Left forelimb (tissue), 1 donor: ENCODE results near the gene TPGS1.

Experiments used
- DNase-seq: peaks from one replicate; pipeline ENCODE4 v3.0.0-alpha.2; 2018; ENCODE audit warnings: low spot score

Gene TPGS1

DNA sequence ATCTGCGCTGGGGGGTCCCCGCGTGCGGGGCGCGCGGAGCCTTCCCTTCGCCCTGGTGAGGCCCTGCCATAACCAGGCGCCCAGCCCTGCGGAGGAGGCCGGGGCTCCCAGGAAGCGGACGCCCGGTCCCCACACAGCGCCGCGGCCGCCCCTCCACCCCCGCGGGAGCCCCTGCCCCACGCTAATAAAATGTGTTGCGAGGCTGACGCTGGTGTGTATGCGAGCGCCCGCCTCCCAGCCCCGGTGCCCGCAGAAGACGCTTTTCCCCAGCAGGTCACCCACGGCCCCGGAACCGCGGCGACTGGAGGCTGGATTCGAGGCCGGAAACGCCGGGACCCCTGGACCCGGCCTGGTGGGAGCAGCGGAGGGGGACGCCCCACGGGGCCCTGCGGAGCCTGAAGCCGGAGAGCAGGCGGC, 12.2 kb downstream of the TPGS1 start:
- DNase-seq: no peak

DNA sequence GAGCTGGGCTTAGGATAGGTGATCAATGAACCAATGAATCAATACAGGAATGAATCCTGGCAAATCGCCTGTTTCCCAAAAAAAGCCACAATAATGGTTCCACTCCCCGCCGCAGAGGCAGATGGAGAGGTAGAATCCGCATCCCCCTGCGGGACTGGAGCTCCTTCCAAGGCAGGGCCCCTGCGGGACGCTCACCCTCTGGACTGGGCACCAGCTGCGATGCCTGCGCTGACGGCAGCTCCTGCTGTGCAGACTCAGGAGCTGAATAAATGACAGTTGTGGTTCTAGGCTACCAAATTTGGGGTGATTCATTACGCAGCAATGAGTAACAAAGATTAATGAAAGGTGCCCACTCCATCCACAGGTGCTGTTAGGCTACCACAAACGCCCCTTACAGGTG, 15.4 kb downstream of the TPGS1 start:
- no peak for DNase-seq

DNA sequence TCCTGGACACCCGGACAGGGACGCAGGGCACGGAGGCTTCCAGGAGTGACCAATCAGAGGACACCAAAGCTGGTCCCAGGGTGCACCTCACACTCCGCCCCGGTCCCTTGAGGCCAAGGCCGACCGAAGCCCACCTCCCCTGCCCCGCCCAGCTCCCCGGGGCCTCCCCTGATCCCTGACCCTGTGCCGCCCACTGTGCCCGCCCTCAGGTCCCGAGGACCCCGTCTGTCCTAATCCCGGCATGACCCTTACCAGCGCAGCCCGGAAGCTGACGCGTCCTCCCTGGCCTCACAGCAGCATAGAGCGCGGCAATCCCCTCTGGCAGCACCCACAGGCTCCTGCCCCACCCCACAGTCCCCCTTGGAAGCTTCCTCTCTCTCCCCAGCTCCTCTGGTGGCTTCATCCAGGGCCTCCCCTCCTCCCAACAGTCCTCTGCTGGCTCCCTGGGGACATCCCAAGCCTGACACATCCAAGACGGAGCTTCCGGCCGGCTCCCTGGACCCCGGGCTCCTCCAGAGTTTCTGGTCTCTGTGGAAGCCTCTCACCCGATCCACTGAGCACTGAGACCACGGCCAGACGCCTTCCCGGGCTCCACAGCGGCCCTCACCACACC, 16.9 kb downstream of the TPGS1 start:
- DNase-seq: peak; percentile 67

DNA sequence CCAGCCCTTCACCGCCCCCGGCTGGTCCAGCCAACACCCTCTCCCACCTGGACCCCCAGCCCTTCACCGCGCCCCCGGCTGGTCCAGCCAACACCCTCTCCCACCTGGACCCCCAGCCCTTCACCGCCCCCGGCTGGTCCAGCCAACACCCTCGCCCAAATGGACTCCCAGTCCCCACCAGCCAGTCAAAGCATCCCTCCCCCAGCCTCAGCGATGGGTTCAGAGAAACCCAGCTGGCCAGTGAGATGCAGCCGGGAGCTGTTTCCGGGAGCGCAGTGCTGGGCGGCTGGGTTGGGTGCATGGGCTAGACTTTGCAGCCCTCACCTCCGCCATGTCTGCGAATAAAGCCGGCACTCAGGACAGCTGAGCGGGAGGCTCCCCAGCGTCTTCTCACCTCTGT, 17.7 kb downstream of the TPGS1 start:
- DNase-seq: no peak

DNA sequence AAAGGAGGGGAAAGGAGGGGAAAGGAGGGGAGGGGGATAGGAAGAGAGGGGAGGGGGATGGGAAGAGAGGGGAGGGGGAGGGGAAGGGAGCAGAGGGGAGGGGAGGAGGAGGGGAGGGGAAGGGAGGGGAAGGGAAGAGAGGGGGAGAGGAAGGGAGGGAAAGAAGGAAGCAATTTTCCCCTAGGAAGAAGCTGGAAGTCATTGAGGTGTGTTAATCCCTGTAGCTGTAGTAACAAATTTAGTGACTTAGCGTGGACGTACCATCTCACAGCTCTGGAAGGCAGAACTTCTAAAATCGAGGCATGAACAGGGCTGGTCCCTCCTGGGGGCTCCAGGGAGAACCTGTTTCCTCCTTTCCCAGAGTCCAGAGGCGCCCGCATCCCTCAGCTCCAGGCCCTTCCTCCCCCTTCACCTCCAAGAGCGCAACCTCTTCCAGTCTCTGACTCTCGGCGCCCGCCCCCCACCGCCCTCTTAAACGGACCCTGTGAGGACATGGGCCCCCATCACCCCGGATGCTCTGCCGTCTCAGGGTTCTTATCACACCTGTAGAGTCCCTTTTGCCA, 18.6 kb downstream of the TPGS1 start:
- DNase-seq: no peak

DNA sequence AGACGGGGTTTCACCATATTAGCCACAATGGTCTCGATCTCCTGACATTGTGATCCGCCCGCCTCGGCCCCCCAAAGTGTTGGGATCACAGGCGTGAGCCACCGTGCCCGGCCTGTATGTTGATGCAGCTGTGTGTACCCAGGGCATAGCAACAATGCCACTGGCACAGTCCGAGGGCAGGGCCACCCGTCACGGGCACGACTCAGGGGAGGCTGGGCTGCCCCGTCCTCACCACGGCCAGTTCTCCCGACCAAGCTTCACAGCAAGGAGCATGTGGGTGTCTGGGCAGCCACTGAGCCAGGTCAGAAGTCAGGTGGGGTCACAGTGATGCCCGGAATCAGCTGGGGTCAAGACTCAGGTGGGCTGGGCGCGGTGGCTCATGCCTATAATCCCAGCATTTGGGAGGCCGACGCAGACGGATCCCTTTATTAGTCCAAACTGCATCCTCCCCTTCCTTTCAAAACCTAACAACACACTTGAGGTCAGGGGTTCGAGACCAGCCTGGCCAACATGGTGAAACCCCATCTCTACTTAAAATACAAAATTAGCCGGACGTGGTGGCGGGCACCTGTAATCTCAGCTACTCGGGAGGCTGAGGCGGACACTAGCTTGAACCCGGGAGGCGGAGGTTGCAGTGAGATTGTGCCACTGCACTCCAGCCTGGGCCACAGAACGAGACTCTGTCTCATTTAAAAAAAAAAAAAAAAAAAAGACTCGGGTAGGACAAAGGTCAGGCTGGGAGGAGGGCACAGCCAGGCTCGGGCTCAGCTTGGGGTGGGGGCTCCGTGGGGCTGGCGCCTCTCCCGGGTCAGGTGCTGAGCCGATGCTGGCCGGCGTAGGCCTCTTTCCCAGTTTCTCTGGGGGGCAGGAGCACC, 23.1 kb downstream of the TPGS1 start:
- no peak for DNase-seq

DNA sequence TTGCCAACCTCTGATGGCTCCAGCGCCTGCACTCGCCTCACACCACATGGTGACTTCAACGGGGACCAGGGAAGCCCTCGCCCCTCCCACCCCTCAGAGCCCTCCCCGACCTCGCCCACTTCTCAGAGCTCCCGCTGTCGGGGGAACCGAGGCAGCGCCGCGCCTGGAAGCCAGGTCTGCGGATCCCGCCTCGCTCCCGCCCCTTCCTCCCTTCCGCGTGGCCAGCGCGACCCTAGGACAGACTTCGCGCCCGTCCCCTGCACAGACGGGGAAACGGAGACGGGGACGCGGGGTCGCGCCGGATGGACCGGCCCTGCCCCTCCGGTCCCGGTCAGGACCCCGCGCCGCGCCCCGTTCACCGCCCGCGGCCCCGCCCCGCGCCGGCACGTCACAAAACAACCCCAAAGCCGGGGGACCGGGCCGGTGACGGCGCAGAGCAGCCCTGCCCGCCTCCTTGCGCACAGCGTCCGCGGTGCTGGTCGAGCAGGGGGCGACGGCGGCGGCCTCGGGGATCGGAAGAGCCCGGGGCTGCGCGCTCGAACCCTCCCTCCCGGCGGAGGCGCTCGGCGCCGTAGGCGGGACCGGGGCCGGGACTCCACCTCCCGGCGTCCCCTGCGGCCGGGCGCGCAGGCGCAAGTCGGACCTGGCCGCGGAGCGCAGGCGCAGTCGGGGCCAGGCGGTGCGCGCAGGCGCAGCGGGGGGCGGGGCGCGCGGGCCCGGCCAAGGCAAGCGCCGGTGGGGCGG, 23.9 kb downstream of the TPGS1 start:
- peak; percentile 94 for DNase-seq

DNA sequence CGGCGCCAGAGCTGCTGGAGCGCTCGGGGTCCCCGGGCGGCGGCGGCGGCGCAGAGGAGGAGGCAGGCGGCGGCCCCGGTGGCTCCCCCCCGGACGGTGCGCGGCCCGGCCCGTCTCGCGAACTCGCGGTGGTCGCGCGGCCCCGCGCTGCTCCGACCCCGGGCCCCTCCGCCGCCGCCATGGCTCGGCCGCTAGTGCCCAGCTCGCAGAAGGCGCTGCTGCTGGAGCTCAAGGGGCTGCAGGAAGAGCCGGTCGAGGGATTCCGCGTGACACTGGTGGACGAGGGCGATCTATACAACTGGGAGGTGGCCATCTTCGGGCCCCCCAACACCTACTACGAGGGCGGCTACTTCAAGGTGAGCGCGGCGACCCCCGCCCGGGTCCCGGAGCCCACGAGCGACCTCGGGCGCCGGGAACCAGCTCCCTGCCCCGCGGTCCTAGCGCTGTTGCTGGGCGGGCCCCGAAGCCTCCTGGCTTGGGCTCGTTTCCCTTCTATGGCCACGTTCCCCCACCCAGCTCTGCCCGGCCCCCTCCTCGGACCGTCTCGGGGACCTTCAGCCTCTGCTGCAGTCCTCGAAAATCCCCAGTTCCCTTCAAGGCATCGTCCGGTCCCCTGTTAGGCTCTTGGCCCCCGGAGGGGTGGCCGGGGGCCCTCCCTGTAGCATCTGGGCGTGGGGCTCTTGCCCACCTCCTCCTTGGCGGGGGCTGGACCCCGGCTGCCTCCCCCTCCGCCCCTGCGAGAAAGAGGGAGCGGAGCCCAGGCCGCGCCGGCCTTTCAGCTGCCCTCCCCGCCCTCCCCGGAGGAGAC, 24.7 kb downstream of the TPGS1 start, which contains the start of gene CDC34:
CDC34 (plus strand) TSS at position 8 of the 808 bp plus-strand sequence; CDS start at position 180, 172 bp downstream.
- no peak for DNase-seq

DNA sequence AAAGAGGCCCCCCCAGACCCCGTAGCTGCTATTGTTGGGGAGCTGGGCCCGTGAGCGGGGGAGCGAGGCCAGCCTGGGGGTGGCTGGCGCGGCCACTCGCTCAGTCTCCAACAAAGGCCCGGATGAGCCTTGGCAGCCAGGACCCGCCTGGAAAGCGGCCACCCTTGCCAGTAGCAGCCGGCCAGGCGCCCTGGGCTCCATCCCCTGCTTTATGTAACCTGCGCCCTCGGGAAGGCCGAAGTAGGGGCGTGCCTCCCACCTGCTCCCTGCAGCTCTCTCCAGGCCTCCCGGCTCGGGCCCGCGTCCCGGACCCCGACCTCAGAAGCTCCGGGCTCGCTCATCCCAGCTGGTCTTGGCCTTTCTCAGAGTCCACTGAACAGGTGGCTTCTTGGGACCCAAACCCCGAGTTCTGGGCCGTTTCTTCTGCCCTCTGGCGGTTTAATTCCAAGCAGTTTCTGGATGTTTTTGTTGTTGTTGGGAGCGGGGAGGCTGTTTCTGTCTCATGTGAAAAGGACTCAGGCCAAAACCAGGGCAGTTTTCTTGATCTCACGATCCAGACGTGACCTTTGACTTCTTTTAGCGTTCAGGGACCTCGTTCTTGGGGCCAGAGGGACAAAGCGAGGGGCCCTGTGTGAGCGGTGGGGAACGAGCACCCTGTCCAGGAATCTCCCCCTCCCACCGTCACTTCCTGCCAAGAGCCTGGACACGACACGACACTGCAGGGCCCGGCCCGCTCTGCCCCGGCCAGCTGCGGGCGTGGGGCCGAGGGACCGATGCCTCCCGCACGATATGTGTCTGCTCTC, 25.5 kb downstream of the TPGS1 start:
- DNase-seq: peak; percentile 82

DNA sequence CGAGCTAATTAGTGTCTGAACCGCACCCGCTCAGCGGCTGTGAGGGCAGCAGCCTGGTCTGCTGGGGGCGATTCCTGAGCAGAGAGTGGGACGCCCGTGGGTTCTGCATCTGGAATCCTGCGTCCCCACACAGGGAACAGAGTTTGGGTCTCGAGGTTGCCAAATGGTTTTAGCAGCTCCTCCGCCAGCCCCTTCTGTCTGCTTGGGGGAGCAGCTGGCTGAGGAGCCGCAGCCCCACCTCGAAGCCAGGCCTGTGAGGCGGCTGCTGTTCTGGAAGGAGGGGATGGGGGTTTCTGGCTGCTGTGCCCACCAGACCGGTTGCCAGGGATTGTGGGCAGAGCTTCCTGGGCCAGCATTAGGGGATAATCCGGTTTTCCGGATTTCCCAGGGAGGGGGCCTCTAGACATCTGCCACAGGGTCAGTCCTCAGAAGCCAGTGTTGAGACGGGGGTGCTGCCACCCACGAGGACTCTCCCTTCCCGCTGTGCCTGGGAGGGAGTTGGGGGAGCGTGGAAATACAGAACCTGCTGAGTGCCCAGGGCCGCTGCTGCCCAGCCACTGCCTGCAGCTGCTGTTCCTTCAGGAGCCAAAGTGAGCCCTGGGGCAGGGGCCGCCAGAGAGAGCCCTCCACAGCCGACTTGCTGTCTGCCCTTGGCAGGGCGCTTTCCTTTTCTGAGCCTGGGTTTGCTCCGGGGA, 26.2 kb downstream of the TPGS1 start:
- no peak for DNase-seq

DNA sequence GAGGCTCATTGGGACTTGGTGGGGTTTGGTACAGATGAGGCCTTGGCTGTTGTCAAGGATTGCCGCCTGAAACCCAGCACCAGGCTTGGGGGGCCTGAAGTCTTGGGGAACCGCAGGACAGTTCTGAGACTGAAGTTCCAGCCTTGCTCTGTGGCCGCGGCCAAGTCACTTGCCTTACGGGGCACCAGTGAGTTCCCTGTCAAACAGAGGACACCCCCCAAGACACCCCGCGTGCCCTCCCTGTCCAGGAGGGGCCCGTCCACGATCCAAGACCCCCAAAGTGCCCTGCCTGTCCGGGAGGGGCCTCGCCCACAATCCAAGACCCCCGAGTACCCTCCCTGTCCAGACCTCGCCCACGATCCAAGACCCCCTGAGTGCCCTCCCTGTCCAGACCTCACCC, 26.8 kb downstream of the TPGS1 start:
- DNase-seq: no peak

DNA sequence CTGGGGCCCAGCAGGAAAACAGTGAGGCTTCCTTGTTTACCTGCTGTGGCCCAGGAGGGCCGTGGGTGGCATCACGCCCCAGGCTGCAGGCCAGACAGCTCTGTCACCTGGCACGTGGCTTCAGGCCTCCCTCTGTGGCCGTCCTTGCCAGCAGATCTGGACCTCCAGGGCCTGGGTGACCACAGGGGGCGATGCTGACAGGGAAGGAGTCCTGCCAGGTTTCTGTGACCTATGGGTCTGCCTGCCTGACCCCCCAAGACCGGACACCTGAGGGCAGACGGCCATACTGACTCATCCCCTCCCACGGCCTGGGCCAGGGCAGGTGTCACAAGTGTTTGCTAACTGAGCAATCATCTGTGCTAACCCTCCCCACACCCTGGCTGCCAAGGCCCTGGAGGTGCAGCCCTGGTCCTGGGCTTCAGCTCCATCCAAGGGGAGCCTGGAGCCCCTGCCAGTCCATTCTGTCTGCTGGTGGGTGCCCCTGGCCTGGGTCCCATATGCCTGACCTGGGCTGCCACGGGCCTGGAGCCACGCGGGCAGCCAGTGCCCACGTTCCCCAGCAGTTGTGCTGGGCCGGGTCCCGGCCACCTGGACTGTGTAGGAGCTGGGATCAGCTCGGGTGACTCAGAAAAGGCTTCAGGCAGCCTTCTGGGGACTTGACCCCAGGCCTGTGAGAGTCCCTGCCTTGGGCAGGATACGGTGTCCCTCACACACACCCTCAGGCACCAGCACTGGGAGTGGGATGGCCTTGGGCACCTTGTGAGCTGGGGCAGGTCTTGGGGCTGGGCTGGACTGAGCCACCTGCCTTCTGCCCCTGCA, 27.9 kb downstream of the TPGS1 start:
- no peak for DNase-seq

DNA sequence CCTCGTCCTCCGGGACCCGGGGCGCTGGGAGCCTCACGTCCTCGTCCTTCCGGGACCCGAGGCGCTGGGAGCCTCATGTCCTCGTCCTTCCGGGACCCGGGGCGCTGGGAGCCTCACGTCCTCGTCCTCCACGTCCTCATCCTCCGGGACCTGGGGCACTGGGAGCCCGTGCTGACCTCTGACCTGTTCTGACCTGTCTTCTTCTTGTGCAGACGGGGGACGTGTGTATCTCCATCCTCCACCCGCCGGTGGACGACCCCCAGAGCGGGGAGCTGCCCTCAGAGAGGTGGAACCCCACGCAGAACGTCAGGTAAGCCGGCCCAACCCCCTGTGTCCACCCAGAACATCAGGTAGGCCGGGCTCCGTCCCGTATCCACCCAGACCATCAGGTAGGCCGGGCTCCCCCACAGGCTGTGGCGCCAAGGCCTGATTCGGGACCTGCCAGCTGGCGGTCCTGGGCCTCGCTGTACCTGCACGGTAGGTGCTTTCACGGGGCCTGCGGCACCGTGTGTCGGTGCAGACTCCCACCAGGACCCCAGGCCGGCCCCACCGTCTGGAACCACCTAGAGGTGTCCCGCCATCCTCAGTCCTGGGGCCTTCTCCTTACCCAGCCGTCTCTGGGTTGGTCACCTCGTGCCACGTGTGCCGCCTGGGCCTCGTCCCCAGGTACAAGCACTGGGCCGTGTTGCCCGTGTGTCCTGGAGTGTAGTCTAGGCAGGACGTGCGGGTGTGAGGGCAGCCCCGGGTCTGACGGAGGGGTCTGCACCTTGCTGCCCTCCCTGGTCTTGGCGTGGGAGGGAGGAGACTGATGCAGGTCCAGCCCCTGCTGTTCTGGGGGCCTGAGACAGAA, 29.0 kb downstream of the TPGS1 start:
- DNase-seq: no peak

DNA sequence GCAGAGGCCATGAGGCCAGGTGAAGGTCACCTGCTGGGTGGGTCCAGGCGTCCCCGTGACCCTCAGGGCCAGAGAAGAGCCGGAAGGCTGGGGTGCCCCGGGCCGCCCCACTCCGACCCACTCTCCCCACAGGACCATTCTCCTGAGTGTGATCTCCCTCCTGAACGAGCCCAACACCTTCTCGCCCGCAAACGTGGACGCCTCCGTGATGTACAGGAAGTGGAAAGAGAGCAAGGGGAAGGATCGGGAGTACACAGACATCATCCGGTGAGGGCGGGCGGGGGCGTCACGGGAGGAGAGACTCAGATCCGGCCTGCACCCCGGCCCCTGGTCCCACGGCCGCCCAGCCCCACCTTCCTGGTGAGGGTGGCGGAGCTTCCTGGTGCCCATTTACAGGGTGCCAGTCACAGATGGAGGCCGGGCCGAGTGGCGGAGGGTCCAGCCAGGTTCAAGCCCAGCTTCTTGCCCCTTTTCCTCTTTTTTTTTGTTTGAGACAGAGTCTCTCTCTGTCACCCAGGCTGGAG, 29.6 kb downstream of the TPGS1 start:
- no peak for DNase-seq

DNA sequence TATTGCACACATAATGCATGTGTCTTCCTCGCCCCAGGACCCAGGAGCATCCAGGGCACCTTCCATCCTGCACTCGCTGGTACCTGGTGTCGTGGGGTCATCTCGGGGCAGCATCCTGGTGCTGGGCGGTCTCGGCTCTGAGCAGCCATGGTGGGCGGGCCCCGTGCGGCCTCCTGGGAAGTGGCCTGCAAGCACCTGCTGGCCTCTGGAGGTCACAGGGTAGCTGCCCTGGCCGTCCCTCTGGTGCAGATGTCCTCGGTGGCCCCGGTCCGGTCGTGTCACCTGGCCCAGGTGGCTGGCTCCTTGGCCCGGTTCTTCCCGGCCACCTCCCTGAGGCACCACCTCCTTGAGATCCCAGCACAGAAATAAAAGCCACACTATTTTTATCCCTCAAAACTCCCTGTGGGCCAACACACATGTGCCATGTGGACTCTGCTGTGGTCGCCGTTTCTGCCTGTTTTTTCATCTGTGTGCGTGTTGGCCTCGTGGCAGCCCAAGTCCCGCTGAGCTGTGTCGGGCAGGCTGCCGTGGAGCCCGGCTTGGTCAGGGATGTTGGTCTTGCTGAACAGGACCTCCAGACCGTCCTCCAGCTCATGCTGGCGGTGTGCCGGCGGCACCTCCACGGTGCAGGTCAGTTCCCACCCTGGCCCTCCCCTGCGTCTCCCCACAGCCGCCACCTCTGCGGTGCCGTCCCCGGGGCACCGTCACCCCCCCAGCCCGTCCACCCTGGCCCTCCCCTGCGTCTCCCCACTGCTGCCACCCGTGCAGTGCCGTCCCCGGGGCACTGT, 31.5 kb downstream of the TPGS1 start:
- no peak for DNase-seq

DNA sequence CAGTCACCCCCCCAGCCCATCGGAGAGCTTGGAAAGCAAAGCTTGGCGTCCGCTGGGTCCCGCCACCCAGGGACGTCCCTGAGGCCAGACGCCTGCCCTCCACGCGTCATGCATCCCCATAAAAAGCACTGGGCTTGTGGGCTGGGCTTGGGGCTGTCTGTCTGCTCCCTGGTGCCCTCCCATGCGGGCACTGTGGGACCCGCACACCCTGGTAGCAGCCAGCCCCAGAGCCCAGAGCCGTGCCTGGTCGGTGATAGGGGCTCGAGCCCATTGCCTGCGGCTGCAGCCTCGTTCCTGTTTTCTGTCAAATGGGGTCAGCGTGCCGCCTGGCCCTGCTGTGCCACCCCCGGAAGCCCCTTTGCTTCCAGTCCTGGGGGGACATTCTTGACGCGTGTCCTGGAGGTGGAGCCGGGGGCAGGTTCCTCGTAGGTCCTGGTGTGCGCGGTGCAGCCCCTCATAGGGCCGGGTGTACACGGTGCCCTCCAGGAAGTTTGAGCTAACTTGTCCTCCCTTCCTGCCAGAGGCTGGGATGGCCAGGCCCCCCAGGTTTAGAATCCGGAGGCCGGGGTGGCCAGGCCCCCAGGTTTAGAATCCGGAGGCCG, 32.2 kb downstream of the TPGS1 start:
- no peak for DNase-seq
